Keratinocyte (primary cell): ENCODE results near the gene KRTAP5-7. TPM values are rescaled to one million over a fixed set of nuclear protein-coding genes. Genes with fewer than 3 reads are reported as not detected.

Experiments
- DNase-seq: peaks from one replicate; pipeline ENCODE4 v3.0.0-alpha.2; 2011; ENCODE audit warnings: low read depth, missing footprints, low spot score
- FAIRE-seq: peaks from 2 replicates; lab custom pipeline; 2011; peaks lifted over from hg19 to GRCh38; lab: Jason Lieb, UNC
- H2AFZ ChIP-seq: 2 replicates; pipeline ENCODE4 v1.6.0; 2012; ENCODE audit warnings: low read length, control low read depth, inconsistent platforms; ENCODE audit not compliant: control insufficient read depth
- H3K27ac ChIP-seq: 2 replicates; pipeline ENCODE4 v1.5.1; 2011; ENCODE audit warnings: low read length; ENCODE audit not compliant: control insufficient read depth, insufficient read depth
- H3K27me3 ChIP-seq: 3 replicates; pipeline ENCODE4 v1.6.0; 2011; ENCODE audit warnings: low read length; ENCODE audit not compliant: control insufficient read depth, insufficient read depth; ENCODE audit errors: extremely low read depth
- H3K36me3 ChIP-seq, 2 experiments: 2 replicates in 1 of 2; 3 replicates in 1 of 2; pipeline ENCODE4 v1.5.1; 2011; ENCODE audit warnings: low read length in 2 of 2, mild to moderate bottlenecking in 1 of 2; ENCODE audit not compliant: control insufficient read depth in 2 of 2, insufficient read depth in 2 of 2; ENCODE audit errors: extremely low read depth in 1 of 2
- H3K4me1 ChIP-seq: 3 replicates; pipeline ENCODE4 v1.5.1; 2011; ENCODE audit warnings: low read length; ENCODE audit not compliant: control insufficient read depth, insufficient read depth; ENCODE audit errors: extremely low read depth
- H3K4me2 ChIP-seq: 3 replicates; pipeline ENCODE4 v1.6.0; 2011; ENCODE audit warnings: low read depth, low read length; ENCODE audit not compliant: control insufficient read depth, insufficient read depth; ENCODE audit errors: extremely low read depth
- H3K4me3 ChIP-seq, 3 experiments: fragments of 200-600 bp in 1 of 3; sonication (generic) in 1 of 3; 2 replicates in 2 of 3; 3 replicates in 1 of 3; pipeline ENCODE4 v1.5.1; 2011 to 2016; ENCODE audit warnings: low read length in 3 of 3, mild to moderate bottlenecking in 3 of 3, control low read depth in 2 of 3, inconsistent platforms in 1 of 3, low read depth in 1 of 3, mixed read lengths in 1 of 3, mixed run types in 1 of 3, moderate library complexity in 1 of 3; ENCODE audit not compliant: control insufficient read depth in 2 of 3, insufficient read depth in 2 of 3; ENCODE audit errors: extremely low read depth in 1 of 3
- H3K79me2 ChIP-seq: 2 replicates; pipeline ENCODE4 v1.6.0; 2012; ENCODE audit warnings: low read length; ENCODE audit not compliant: control insufficient read depth, insufficient read depth
- H3K9ac ChIP-seq: 3 replicates; pipeline ENCODE4 v1.6.0; 2011; ENCODE audit warnings: low read length; ENCODE audit not compliant: control insufficient read depth, insufficient read depth; ENCODE audit errors: extremely low read depth
- H3K9me1 ChIP-seq: 3 replicates; pipeline ENCODE4 v1.6.0; 2011; ENCODE audit warnings: low read length; ENCODE audit not compliant: control insufficient read depth, insufficient read depth; ENCODE audit errors: extremely low read depth
- H3K9me3 ChIP-seq: 2 replicates; pipeline ENCODE4 v1.5.1; 2012; ENCODE audit warnings: low read depth, low read length; ENCODE audit not compliant: control insufficient read depth
- H4K20me1 ChIP-seq: 3 replicates; pipeline ENCODE4 v1.6.0; 2011; ENCODE audit warnings: low read length; ENCODE audit not compliant: control insufficient read depth, insufficient read depth; ENCODE audit errors: extremely low read depth
- EZH2 ChIP-seq: IDR thresholded peaks from one replicate; pipeline ENCODE4 v1.6.1; 2012; ENCODE audit warnings: inconsistent platforms, mild to moderate bottlenecking, low read length, moderate library complexity
- dilution Hi-C: fragments of 300-500 bp; cut with MboI; formaldehyde crosslinking; loops from one replicate; pipeline ENCODE4 v1.7.0; 2020; ENCODE audit warnings: low sequenced_read_pairs; ENCODE audit not compliant: extremely low pct_ligation_motif_present
- polyA plus RNA-seq, 5 experiments: library from polyadenylated mRNA; depleted of rRNA in 3 of 5; stranded (reverse) in 3 of 5; stranded (forward) in 1 of 5; unstranded in 1 of 5; fragments of >200 nt; gene quantifications; 1 replicate in 1 of 5; 2 replicates in 3 of 5; 3 replicates in 1 of 5; pipeline versions ENCODE4 v1.2.1 to v1.2.3, GENCODE V29; 2011 to 2012; ENCODE audit warnings: missing spikeins in 2 of 5, low read depth in 1 of 5, low replicate concordance in 1 of 5
- TF ChIP-seq, protein P1 (sequence below), 3 experiments: IDR thresholded peaks in 1 of 3; conservative IDR thresholded peaks in 1 of 3; optimal IDR thresholded peaks in 1 of 3; 2 replicates in 2 of 3; 3 replicates in 1 of 3; pipeline versions ENCODE3 to v1.5.1; 2011; ENCODE audit warnings: low read length in 3 of 3, mild to moderate bottlenecking in 3 of 3, moderate library complexity in 2 of 3, control low read depth in 1 of 3, inconsistent platforms in 1 of 3; ENCODE audit not compliant: insufficient read depth in 2 of 3; ENCODE audit errors: extremely low read depth in 1 of 3

KRTAP5-7 gene
- polyA plus RNA-seq, 1 donor (not counting 4 experiments of a cell fraction or from before 2014, with no cell fraction given): not detected

DNA sequence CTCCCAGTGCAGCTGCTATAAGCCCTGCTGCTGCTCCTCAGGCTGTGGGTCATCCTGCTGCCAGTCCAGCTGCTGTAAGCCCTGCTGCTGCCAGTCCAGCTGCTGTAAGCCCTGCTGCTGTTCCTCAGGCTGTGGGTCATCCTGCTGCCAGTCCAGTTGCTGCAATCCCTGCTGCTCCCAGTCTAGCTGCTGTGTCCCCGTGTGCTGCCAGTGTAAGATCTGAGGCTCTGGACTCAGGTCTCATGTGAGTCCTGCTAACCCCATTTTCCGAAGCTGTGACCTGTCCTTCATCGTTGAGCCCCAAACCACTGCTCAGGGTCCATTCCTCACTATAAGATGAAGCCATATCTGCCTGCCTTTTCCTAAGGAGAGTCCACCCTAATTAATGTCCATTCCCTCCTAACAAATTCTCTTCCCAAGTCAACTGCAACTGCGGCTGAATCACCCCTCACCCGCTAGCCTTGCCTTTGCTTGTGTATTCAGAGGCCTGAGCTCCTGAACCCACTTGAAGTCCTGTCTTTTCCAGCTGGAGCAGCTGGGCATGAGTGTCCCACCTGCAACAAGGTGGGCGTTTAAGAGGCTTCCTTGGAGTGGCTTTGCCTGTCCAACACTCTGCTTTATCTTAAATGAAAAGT lies 626 bp downstream of the KRTAP5-7 start:
- no peak overlapping the region for H3K4me2 ChIP-seq
- no peaks in the 10 kb centered on the region for H4K20me1 ChIP-seq
- TF ChIP-seq EZH2: no peak
- TF ChIP-seq, protein P1, sequence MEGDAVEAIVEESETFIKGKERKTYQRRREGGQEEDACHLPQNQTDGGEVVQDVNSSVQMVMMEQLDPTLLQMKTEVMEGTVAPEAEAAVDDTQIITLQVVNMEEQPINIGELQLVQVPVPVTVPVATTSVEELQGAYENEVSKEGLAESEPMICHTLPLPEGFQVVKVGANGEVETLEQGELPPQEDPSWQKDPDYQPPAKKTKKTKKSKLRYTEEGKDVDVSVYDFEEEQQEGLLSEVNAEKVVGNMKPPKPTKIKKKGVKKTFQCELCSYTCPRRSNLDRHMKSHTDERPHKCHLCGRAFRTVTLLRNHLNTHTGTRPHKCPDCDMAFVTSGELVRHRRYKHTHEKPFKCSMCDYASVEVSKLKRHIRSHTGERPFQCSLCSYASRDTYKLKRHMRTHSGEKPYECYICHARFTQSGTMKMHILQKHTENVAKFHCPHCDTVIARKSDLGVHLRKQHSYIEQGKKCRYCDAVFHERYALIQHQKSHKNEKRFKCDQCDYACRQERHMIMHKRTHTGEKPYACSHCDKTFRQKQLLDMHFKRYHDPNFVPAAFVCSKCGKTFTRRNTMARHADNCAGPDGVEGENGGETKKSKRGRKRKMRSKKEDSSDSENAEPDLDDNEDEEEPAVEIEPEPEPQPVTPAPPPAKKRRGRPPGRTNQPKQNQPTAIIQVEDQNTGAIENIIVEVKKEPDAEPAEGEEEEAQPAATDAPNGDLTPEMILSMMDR (optimal IDR thresholded peaks at IDR 0.05 in 1 of 3, IDR thresholded peaks at IDR 0.05 in 1 of 3, conservative IDR thresholded peaks at IDR 0.05 in 1 of 3; ENCODE audit: extremely low read depth in 1 of 3, insufficient read depth in 2 of 3, low read length in 3 of 3): no peak
- no peak for FAIRE-seq
- no peaks in the 10 kb centered on the region for H3K79me2 ChIP-seq
- dilution Hi-C loops: no loop called here
- no peaks in the 10 kb centered on the region for H3K9me3 ChIP-seq
- H3K9ac ChIP-seq: no peak overlapping the region
- DNase-seq: no peak
- no peak overlapping the region for H2AFZ ChIP-seq
- no peak overlapping the region for H3K4me3 ChIP-seq
- no peaks in the 10 kb centered on the region for H3K36me3 ChIP-seq
- no peaks in the 10 kb centered on the region for H3K4me1 ChIP-seq
- no peak overlapping the region for H3K27ac ChIP-seq
- H3K27me3 ChIP-seq: no peaks in the 10 kb centered on the region
- H3K9me1 ChIP-seq: no peaks in the 10 kb centered on the region

DNA sequence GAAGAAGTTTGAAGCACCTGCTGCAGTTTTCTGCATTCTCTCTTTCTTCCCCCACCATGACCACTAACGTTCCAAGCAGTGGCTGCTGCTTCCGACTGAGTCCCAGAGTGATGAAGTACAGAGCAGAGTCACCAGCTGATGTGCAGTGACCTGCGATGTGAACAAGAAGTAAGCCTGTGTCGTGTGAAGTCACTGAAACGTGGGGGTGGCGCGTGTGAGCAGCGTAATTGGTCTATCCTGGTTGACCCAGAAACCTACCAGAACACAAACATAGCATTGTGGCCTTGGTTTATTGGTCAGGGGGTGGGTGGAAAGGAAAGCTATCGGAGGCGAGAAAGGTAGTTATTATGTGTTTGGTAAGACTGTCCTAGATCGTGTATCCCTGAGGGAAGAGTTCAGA lies 3.5 kb downstream of the KRTAP5-7 start:
- no peak overlapping the region for H3K4me2 ChIP-seq
- no peaks in the 10 kb centered on the region for H4K20me1 ChIP-seq
- H3K9me1 ChIP-seq: no peaks in the 10 kb centered on the region
- H3K9me3 ChIP-seq: no peaks in the 10 kb centered on the region
- no peak overlapping the region for H3K4me3 ChIP-seq
- FAIRE-seq (no peak), DNase-seq (no peak)
- no peaks in the 10 kb centered on the region for H3K79me2 ChIP-seq
- no peaks in the 10 kb centered on the region for H3K27me3 ChIP-seq
- no peak overlapping the region for H2AFZ ChIP-seq
- TF ChIP-seq, protein P1 (optimal IDR thresholded peaks at IDR 0.05 in 1 of 3, IDR thresholded peaks at IDR 0.05 in 1 of 3, conservative IDR thresholded peaks at IDR 0.05 in 1 of 3; ENCODE audit: extremely low read depth in 1 of 3, insufficient read depth in 2 of 3, low read length in 3 of 3): no peak
- no peak for TF ChIP-seq EZH2
- dilution Hi-C loops: no loop called here
- H3K4me1 ChIP-seq: no peaks in the 10 kb centered on the region
- H3K9ac ChIP-seq: no peak overlapping the region
- no peaks in the 10 kb centered on the region for H3K36me3 ChIP-seq
- no peak overlapping the region for H3K27ac ChIP-seq
